Occipital lobe (tissue), 1 donor: ENCODE results near the gene ANO4. TPM values are rescaled to one million over a fixed set of nuclear protein-coding genes. Genes with fewer than 3 reads are reported as not detected.

Experiments used
- total RNA-seq: library from RNA; depleted of rRNA; stranded (reverse); fragments of >200 nt; gene quantifications from one replicate; pipeline ENCODE4 v1.2.3, GENCODE V29; 2014

The ANO4 gene
- total RNA-seq, 1 donor from 2014 or later = 75.5 TPM

Other genes with a start within 250 kb of the ANO4 start
- gene GAS2L3, start 221.1 kb upstream of the ANO4 start, total RNA-seq = 88.0 TPM